HK-2 (cell line): Measurements from ENCODE around the gene AGRP.
"Not testable (repeated sequence)": the region's sequence is repeated elsewhere in the genome, so short reads cannot be mapped to it uniquely, and the experiment has no call there.

Source experiments
- DNase-seq: peaks from one replicate; pipeline ENCODE4 v3.0.0-alpha.2; 2018; ENCODE audit not compliant: unreplicated experiment

The AGRP gene

GRCh38 chr16:67504031-67505021 is 21.0 kb upstream of the AGRP start:
- DNase-seq = peak; percentile 46

DNA sequence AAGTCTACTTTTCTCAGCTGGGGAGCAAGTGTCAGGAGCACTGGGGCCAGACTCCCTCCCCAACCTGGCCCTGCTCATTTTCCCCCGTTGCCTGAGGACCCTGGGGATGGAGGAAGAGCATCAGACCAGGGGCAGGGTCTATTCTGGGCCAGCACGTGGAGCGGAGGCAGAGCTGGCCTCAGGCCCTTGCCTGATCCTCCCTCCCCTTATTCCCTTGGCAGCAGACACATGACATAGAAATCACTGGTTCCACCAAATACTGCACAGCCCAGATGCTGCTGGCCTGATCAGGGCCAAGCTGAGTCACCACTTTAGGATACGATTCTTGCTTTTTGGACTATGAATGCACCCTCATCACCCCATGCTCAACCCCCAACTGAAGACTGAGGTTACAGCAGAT is 15.8 kb upstream of the AGRP start:
- no peak for DNase-seq

- no peak for DNase-seq
These were observed 7.2 kb upstream of the AGRP start for GRCh38 chr16:67490335-67491096.

DNA sequence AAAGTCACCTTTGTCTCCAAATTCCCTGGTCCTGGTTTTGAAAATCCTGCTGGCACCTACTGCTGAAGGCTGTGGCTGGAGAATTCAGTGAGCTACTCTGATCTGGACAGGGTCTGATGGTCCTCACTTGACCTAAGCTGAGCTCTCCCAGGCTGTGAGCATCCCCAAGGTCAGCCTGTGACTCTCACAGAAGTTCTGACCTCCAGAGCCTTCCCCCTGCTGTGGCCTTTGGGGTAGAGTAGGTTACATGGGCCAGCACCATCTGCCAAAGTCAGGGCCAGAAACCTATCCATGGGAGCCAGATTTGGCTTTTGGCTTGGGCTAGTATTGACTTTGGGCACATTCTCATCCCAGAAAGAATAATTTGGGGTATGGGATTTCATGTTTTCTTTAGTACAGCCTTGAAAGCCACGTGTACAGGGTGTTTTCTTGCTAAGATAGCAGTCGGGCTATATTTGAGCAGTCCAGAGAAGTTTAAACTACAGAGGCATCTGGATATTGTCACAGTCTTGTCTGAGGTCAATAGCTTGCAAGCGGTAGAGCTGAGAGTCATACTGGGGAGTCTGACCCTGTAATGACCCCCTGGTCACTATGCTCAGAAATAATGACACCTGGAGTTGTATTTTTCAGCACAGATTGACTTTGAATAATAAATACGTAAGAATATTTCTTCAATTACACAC is 6.2 kb upstream of the AGRP start:
- DNase-seq = no peak

DNA sequence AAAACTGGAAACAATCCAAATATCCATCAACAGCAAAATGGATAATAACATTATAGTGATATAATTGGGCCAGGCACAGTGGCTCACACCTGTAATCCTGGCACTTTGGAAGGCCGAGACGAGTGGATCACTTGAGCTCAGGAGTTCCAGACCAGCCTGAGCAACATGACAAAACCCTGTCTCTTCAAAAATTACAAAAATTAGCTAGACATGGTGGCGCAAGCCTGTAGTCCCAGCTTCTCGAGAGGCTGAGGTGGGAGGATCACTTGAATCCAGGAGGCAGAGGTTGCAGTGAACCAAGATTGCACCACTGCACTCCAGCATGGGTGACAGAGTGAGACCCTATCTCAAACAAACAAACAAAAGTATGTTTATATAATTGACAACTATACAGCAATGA is 4.2 kb upstream of the AGRP start:
- DNase-seq = not testable (repeated sequence)

DNA sequence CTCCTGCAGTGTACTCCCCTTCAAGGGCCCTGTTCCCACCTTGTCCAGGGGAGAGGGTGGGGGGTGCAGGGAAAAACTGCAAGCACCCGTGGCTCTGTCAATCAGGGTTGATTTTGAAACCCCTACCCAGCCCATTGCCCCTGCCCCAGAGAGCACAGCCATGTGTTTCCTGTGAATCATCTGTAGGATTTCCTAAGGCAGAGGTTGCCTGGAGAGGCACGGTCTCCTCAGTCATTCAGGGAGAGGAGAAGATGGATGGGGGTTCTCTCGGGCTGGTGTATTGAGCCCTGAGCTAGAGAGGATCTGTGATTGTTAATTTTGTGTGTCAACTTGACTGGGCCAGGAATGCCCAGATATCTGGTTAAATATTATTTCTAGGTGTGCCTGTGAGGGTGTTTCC is 3.5 kb upstream of the AGRP start:
- no peak for DNase-seq

- no peak for DNase-seq
These were observed 581 bp upstream of the AGRP start for GRCh38 chr16:67483731-67484525.

GRCh38 chr16:67482233-67482924 is 968 bp downstream of the AGRP start:
- no peak for DNase-seq

- no peak for DNase-seq
These were observed 1.6 kb downstream of the AGRP start for GRCh38 chr16:67481561-67482232.

- peak; percentile 99 for DNase-seq
These were observed 2.4 kb downstream of the AGRP start, which contains the start of gene ATP6V0D1 for GRCh38 chr16:67480833-67481560. Gene ATP6V0D1 (minus strand): TSS chr16:67481157. CDS start chr16:67481086, 71 bp downstream.

GRCh38 chr16:67477960-67478554 is 5.3 kb downstream of the AGRP start:
- DNase-seq = no peak

GRCh38 chr16:67474551-67475455 is 8.5 kb downstream of the AGRP start:
- no peak for DNase-seq

DNA sequence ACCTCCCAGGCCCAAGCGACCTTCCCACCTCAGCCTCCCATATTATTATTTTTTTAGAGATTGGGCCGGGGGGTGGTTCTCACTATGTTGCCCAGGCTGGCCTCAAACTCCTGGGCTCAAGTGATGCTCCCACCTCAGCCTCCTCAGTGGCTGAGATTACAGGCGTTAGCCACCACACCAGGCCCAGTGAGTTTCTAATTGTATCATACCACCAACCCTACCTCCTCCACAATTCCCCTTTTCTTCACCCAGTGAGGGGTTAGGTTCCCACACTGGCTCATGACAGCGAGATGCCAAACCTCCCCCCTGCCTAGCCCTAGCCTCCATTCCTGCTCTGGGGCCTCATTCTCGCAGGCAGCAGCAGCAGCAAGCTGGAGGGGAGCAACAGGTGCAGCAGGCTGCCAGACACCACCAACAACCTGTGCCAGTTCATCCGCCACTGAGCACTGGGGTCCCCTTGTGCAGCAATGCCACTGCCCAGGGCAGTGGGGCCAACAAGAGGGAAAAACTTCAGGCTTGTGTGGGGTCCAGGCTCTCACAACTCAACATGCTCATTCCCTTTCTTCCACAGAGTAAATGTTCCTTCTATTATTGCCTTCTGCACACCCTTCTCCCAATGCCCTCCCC is 11.5 kb downstream of the AGRP start:
- DNase-seq = no peak

- no peak for DNase-seq
These were observed 13.0 kb downstream of the AGRP start for GRCh38 chr16:67470359-67470758.

GRCh38 chr16:67468731-67469130 is 14.6 kb downstream of the AGRP start:
- no peak for DNase-seq

DNA sequence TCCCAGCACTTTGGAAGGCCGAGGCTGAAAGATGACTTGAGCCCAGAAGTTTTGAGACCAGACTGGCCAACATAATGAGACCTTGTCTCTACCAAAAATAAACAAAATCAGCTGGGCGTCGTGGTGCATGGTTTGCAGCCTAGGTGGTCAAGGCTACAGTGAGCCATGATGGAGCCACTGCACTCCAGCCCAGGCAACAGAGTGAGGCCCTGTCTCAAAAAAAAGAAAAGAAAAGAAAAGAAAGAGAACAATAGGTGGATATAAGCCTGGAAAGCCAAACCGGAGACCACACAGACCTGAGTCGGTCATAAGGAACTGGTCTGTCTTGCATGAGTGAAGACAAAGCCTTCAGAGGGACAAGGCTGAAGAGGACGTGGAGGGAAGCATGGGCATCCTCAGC is 16.8 kb downstream of the AGRP start:
- no peak for DNase-seq

DNA sequence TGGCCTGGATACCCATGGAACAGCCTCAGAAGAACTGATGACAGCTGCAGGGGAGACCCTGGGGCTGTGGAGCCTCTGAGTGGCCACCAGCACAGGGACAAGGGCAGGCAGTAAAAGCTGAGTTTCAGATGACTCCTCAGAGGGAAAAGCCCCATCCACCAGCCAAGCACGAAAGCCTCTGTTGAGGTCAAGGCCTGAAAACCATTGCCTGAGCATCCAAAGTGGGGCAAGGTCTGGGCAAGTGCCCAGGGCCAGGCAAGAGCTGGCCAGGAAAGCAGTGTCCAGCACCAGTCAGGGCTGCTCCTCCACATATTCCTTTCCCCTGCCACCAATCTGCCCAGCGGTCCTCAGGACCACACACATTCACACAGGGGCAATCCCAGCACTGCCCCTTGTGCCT is 18.8 kb downstream of the AGRP start:
- no peak for DNase-seq
